Measurements from ENCODE around the gene SURF4.

DNA sequence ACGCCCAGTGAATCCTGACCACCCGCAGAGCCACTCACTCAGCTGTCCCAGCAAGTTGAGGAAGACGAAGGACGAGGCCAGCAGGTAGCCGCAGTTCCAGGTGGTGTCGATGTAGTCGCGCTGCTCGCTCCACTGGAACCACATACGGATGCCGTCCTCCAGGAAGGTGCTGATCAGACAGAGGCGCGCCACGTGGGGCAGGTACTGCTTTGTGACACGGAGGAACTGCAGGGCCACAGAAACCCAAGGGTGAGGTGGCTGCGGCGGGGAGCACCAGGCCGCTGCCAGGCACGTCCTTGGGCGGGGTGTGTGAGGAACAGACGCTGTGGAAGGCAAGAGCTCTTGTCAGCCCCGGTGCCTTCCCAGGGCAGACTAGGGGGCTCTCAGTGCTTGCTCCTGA lies 8.6 kb downstream of the SURF4 start:
- TF ChIP-seq, protein P1, sequence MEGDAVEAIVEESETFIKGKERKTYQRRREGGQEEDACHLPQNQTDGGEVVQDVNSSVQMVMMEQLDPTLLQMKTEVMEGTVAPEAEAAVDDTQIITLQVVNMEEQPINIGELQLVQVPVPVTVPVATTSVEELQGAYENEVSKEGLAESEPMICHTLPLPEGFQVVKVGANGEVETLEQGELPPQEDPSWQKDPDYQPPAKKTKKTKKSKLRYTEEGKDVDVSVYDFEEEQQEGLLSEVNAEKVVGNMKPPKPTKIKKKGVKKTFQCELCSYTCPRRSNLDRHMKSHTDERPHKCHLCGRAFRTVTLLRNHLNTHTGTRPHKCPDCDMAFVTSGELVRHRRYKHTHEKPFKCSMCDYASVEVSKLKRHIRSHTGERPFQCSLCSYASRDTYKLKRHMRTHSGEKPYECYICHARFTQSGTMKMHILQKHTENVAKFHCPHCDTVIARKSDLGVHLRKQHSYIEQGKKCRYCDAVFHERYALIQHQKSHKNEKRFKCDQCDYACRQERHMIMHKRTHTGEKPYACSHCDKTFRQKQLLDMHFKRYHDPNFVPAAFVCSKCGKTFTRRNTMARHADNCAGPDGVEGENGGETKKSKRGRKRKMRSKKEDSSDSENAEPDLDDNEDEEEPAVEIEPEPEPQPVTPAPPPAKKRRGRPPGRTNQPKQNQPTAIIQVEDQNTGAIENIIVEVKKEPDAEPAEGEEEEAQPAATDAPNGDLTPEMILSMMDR (IDR thresholded peaks at IDR 0.05): no peak
- no peak for TF ChIP-seq POLR2A (IDR thresholded peaks at IDR 0.05)
- no peak for TF ChIP-seq POLR2AphosphoS5 (IDR thresholded peaks at IDR 0.05)

Data from prostate gland (tissue), 2 donors.